Stimulated activated CD4-positive, alpha-beta T cell treated with anti-CD3 and anti-CD28 coated beads, Interleukin-2, amount 100 ng/mL, for 24 hours (primary cell): ENCODE results near the gene GINS2.

Source experiments
- DNase-seq, 2 donors: peaks; one replicate each; pipeline ENCODE4 v3.0.0-alpha.2; 2020

GINS2 gene

GRCh38 chr16:85687651-85688471 lies 893 bp downstream of the GINS2 start:
- DNase-seq, result peak in 1 of 2 donors; percentile 23

DNA sequence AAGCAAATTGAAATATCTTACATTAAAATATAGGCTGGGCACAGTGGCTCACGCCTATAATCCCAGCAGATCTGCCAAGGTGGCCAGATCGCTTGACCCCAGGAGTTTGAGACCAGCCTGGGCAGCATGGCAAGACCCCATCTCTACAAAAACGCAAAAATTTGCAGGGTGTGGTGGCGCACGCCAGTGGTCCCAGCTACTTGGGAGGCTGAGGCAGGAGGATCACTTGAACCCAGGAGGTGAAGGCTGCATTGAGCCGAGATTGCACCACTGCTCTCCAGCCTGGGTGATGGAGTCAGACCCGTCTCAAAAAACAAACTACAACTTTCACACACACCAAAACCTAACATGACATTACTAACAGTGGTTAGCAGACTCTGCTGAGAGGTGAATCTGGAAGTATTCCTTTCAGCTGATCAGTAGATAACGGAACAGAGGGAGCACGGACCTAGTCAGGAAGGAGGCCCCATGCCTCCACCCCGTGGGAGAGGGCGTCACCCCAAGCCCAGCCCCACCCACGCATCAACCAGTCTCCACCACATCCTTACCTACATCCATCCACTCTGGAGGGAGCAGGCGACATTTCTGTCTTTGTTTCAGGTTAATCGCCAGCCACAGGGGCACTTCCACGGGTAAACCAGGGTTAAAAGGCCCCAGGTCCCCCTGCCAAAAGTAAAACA lies 1.7 kb downstream of the GINS2 start:
- DNase-seq, result peak in 1 of 2 donors; percentile 49

DNA sequence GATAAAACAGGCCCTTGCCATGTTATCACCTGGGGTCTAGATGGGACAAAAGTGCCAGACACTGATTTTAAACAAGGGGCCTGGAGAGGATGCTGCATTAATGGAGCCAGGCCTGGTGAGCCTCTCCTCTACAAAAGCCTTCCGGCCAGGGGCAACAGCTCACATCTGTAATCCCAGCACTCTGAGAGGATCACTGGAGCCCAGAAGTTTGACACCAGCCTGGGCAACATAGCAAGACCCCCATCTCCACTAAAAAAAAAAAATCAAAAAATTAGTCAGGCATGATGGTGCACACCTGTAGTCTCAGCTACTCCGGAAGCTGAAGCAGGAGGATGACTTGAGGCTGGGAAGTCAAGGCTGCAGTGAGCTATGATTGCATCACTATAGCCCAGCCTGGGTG lies 3.5 kb downstream of the GINS2 start:
- DNase-seq, result no peak

DNA sequence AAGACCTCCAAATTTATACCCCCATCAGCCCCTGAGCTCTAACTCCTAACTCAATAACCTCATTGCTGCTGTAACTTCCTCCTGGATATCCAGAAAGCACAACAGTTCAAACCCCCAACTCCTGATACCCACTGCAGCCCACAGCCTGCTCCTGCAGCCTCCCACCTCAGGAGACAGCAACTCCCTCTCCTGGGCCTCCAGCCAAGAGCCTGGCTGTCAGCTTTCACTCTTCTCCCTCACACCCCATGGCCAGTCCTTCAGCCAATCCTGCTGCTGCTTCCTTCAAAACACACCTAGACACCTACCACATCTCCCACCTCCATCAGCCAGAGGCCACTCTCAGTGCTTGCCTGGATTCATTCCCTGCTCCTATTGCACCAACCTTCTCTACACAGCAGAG lies 5.4 kb downstream of the GINS2 start:
- DNase-seq, result no peak

- DNase-seq, result no peak
These were observed 6.2 kb downstream of the GINS2 start for GRCh38 chr16:85682516-85682915.

DNA sequence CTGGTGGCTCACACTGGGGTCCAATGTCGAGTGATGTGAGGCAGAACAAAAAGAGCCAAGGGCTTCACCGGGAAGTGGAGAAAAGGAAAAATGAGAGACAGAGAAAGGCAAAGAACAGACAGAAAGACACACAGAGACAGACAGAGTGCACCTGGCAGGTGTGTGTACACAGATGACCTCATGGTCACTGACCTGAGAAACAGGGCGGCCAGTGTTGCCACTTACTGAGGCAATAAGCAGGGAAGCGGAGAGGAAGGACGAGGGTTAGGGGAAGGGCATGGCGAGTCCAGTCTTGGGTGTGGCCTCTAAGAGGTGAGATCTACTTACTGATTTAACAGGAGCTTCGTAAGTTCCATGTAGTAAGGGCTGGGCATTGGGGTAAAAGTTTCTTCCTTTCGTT lies 7.5 kb downstream of the GINS2 start:
- no peak for DNase-seq

GRCh38 chr16:85680352-85680944 lies 8.3 kb downstream of the GINS2 start:
- DNase-seq, result no peak

GRCh38 chr16:85679870-85680269 lies 8.9 kb downstream of the GINS2 start:
- DNase-seq, result no peak

- DNase-seq, result no peak
These were observed 9.9 kb downstream of the GINS2 start for GRCh38 chr16:85678821-85679220.

DNA sequence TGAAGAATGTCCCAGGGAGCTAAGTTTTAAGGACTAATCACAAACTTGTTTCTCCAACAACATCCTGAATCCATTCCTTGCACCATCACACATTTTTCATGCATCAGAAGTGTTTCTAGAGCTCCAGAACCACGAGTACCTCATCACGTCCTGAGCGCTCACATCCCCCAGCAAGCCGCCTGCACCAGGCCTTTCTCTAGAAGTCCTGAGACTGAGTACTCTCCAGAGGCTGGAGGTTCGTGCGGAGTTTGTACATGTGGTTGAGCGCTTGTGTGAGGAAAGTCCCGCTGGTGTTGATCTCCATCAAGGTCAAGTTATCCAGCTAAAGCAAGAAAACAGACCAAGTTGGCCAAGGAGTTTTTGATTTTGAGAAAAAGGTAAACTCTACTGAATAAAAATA lies 10.7 kb downstream of the GINS2 start:
- no peak for DNase-seq

DNA sequence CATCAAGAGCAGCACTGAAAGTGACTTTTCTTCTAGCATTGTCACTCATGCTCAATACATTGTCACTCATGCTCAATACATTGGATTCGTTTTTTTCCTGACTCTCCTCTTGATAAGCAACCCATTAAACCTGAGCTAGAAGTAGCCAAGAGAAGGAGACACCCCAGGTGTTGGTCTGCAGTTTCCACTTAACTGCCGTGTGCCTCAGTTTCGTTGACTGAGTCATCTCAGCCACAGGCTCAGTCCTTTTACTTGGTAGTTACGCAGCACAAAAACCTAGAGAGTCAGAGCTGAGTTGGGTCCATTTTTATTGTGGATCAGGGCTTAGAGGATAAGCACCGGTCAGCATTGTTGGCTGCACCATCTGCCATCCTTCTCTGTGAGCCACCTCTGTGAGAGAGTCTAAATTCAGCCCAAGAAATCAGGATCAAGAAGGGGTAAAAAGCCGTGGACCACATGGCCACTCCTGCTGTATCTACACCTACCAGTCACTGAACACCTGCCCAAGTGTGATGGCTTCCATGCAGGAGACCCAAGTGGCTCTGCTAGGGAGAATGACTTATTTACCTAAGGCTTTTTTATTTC lies 11.3 kb downstream of the GINS2 start:
- DNase-seq, result no peak

GRCh38 chr16:85676466-85676865 lies 12.3 kb downstream of the GINS2 start:
- DNase-seq, result no peak

- no peak for DNase-seq
These were observed 13.4 kb downstream of the GINS2 start for GRCh38 chr16:85675251-85675874.

DNA sequence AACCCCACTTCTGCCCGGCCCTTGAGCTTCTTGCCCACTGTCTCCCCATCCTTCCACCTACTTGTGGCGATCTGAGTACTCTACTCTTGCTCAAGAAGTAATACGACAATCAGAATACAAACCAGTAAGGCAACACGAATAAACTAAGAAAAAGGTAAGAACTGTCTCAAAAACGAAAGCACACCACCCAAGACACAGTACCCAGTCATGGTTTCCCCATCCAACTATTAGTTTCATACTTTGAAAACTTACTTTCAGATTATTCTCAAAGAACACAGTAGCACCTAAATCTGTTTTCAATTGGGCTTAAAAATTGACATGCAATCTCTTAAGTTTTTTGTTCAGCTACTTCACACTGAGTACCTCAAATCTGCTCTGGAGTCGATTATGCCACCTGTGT lies 13.9 kb downstream of the GINS2 start:
- DNase-seq, result no peak

- DNase-seq, result no peak
These were observed 14.4 kb downstream of the GINS2 start for GRCh38 chr16:85674418-85674755.

- DNase-seq, result no peak
These were observed 15.0 kb downstream of the GINS2 start for GRCh38 chr16:85673529-85674417.

- no peak for DNase-seq
These were observed 17.9 kb downstream of the GINS2 start for GRCh38 chr16:85670840-85671239.

DNA sequence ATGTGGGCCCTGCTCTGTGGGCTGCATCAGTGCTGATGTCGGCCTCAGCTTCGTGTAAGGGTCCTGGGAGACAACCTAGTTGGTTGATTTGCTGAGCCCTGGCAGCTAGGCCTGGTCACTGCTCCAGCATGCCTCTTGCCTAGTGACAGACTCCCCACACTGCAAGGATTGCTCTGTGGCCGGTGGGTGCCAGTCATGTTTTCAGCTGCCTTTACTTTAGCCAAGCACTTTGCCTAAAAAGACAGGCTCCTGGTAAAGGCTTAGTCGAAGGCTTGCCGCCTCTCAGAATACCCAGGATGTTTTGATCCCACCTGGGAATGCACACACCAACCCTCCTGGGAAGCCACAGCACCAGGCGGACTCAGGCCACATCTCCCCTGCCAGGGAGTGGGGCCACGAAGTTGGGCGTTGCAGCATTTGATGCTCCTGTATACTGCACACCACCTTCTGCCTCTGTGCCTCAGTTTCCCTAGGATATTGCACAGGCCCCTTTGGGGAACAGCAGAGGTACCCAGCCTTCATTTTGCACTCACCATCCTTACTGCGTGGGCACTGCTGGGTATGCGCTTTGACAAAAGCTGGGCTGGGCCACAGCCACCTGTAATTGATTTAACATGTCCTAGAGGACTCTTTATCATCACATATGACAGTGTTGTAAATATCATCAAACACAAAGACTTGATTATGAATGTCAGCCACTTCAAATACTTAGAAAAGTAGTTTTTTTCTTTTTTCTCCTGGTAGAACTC lies 19.9 kb downstream of the GINS2 start:
- DNase-seq, result no peak

DNA sequence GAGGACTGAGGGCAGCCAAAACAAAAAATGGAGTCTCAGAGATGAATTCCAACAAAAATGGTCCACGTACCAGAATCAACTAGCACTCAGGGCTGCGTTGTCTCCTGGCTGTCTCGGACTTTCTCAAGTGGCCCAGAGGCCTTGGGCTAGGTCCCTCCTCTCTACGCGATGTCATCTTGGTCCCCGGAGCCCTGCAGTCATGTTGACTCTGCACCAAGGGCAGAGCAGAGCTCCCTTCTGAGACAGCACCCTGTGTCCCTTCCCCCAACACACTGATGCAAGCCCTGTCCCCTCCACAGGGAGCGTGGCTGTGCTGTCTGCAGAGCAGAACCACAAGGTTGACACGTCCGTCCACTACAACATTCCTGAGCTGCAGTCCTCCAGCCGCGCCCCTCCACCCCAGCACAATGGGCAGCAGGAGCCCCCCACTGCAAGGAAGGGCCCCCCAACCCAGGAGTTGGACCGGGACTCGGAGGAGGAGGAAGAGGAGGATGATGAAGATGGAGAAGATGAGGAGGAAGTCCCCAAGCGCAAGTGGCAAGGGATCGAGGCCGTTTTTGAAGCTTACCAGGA lies 20.8 kb downstream of the GINS2 start:
- DNase-seq, result no peak

GRCh38 chr16:85667261-85667660 lies 21.5 kb downstream of the GINS2 start:
- DNase-seq, result no peak

- DNase-seq, result no peak
These were observed 22.8 kb downstream of the GINS2 start for GRCh38 chr16:85665929-85666328.
